ENCODE results near the gene PTPRE.

Gene PTPRE

DNA sequence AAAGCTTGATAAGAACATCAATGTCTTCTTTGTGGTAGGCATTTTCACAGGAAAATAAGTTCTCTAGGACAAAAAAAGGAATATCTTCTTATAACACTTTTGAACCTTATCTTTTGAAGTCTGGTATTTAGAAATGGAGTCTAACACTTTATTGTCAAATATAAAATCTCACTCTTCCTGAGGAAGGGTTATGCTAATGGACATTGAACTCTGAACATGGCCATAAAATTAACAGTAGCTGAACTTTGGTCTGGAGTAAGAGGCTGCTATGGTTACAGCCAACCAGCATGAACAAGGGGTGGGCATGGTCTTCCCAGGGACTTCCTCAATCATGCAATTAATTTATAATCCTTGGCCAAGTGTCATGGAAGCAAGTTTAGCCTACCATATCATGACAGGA lies 14.2 kb upstream of the PTPRE start, which contains the start of gene CLRN3:
Gene CLRN3, minus strand, starts transcription at position 199 of the 400 bp plus-strand sequence. Its CDS starts 157 bp downstream, at position 42.
- Histone ChIP-seq H4K20me1 (ENCODE audit: insufficient read depth, low read length, poor library complexity, severe bottlenecking) (no peaks in the 10 kb centered on the region), H3K9me3 (ENCODE audit: insufficient read depth, low read depth, low read length) (0 out of 2 replicates have a peak, but pooled peaks cover 4% of the 10 kb centered on the region), H3K27me3 (ENCODE audit: insufficient read depth, low read length, poor library complexity, severe bottlenecking) (no peaks in the 10 kb centered on the region), H3K9ac (ENCODE audit: low read depth, low read length, poor library complexity, severe bottlenecking) (no peak within 1 kb of the TSS), H3K36me3 (ENCODE audit: insufficient read depth, low read length) (no peaks in the 10 kb centered on the region), H2AFZ (ENCODE audit: low read length) (no peak within 1 kb of the TSS), H3K4me1 (ENCODE audit: insufficient read depth, low read length, poor library complexity, severe bottlenecking) (no peaks in the 10 kb centered on the region), H3K9me2 (replicated peaks; ENCODE audit: low read depth, low read length) (no peaks in the 10 kb centered on the region), H3K4me2 (ENCODE audit: low read depth, low read length, poor library complexity, severe bottlenecking) (no peak within 1 kb of the TSS), H3K4me3 (ENCODE audit: low read length, poor library complexity, severe bottlenecking) (no peak within 1 kb of the TSS), H3K79me2 (ENCODE audit: insufficient read depth, low read length) (no peaks in the 10 kb centered on the region), H3F3A (ENCODE audit: low read depth) (no peaks in the 10 kb centered on the region)
- TF ChIP-seq, protein P1, sequence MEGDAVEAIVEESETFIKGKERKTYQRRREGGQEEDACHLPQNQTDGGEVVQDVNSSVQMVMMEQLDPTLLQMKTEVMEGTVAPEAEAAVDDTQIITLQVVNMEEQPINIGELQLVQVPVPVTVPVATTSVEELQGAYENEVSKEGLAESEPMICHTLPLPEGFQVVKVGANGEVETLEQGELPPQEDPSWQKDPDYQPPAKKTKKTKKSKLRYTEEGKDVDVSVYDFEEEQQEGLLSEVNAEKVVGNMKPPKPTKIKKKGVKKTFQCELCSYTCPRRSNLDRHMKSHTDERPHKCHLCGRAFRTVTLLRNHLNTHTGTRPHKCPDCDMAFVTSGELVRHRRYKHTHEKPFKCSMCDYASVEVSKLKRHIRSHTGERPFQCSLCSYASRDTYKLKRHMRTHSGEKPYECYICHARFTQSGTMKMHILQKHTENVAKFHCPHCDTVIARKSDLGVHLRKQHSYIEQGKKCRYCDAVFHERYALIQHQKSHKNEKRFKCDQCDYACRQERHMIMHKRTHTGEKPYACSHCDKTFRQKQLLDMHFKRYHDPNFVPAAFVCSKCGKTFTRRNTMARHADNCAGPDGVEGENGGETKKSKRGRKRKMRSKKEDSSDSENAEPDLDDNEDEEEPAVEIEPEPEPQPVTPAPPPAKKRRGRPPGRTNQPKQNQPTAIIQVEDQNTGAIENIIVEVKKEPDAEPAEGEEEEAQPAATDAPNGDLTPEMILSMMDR (conservative IDR thresholded peaks at IDR 0.05; ENCODE audit: low read length), result no peak
- no peak for TF ChIP-seq EZH2phosphoT487 (IDR thresholded peaks at IDR 0.05; ENCODE audit: borderline replicate concordance)

DNA sequence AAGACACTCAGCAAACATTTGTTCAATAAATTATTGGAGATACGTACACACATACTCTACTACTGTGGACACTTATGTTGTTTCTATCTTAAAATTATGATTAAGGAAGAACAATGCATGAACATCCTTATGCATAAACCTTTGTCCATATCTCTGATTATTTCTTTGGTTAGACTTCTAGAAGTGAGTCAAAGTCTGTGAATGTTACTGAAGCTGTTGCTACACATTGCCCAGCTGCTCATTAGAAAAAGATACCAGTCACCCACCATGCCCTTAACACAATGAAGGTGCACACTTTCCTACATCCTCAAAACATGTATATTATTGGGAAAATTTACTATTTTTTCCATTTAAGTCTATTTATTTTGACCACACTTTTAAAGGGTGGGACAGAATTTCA lies 12.8 kb upstream of the PTPRE start:
- H3K27me3 ChIP-seq (ENCODE audit: insufficient read depth, low read length, poor library complexity, severe bottlenecking), result no peaks in the 10 kb centered on the region
- H3F3A ChIP-seq (ENCODE audit: low read depth), result no peaks in the 10 kb centered on the region
- 0 out of 2 replicates have a peak, but pooled peaks cover 4% of the 10 kb centered on the region for H3K9me3 ChIP-seq (ENCODE audit: insufficient read depth, low read depth, low read length)
- H3K4me2 ChIP-seq (ENCODE audit: low read depth, low read length, poor library complexity, severe bottlenecking), result no peak overlapping the region
- H3K36me3 ChIP-seq (ENCODE audit: insufficient read depth, low read length), result no peaks in the 10 kb centered on the region
- TF ChIP-seq, protein P1 (conservative IDR thresholded peaks at IDR 0.05; ENCODE audit: low read length), result no peak
- TF ChIP-seq EZH2phosphoT487 (IDR thresholded peaks at IDR 0.05; ENCODE audit: borderline replicate concordance), result no peak
- H3K79me2 ChIP-seq (ENCODE audit: insufficient read depth, low read length), result no peaks in the 10 kb centered on the region
- H2AFZ ChIP-seq (ENCODE audit: low read length), result no peak overlapping the region
- H3K4me3 ChIP-seq (ENCODE audit: low read length, poor library complexity, severe bottlenecking), result no peak overlapping the region
- H3K9ac ChIP-seq (ENCODE audit: low read depth, low read length, poor library complexity, severe bottlenecking), result no peak overlapping the region
- H3K9me2 ChIP-seq (replicated peaks; ENCODE audit: low read depth, low read length), result no peaks in the 10 kb centered on the region
- H4K20me1 ChIP-seq (ENCODE audit: insufficient read depth, low read length, poor library complexity, severe bottlenecking), result no peaks in the 10 kb centered on the region
- H3K4me1 ChIP-seq (ENCODE audit: insufficient read depth, low read length, poor library complexity, severe bottlenecking), result no peaks in the 10 kb centered on the region

DNA sequence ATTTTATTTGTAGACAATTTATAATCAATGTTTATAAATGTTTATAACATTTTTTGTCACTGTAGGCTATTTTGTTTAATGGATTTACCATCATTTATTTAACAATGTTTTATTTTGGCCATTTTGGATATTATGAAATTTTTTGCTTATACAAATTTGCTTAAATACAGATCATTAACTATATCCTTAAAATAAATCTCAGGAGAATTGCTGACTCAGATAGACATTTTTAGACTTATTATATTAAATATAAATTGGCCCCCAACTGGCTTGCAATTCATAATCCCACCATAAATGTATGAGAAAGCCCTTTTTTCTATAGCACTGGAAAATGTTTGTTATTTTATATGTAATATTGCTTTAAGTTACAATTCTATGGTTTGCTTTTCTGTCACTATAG lies 10.3 kb upstream of the PTPRE start:
- H3K4me3 ChIP-seq (ENCODE audit: low read length, poor library complexity, severe bottlenecking), result no peak overlapping the region
- no peaks in the 10 kb centered on the region for H3K9me2 ChIP-seq (replicated peaks; ENCODE audit: low read depth, low read length)
- no peaks in the 10 kb centered on the region for H3F3A ChIP-seq (ENCODE audit: low read depth)
- H3K4me1 ChIP-seq (ENCODE audit: insufficient read depth, low read length, poor library complexity, severe bottlenecking), result no peaks in the 10 kb centered on the region
- no peaks in the 10 kb centered on the region for H3K36me3 ChIP-seq (ENCODE audit: insufficient read depth, low read length)
- no peaks in the 10 kb centered on the region for H3K27me3 ChIP-seq (ENCODE audit: insufficient read depth, low read length, poor library complexity, severe bottlenecking)
- 0 out of 2 replicates have a peak, but pooled peaks cover 4% of the 10 kb centered on the region for H3K9me3 ChIP-seq (ENCODE audit: insufficient read depth, low read depth, low read length)
- no peaks in the 10 kb centered on the region for H4K20me1 ChIP-seq (ENCODE audit: insufficient read depth, low read length, poor library complexity, severe bottlenecking)
- no peak overlapping the region for H3K4me2 ChIP-seq (ENCODE audit: low read depth, low read length, poor library complexity, severe bottlenecking)
- H3K9ac ChIP-seq (ENCODE audit: low read depth, low read length, poor library complexity, severe bottlenecking), result no peak overlapping the region
- H3K79me2 ChIP-seq (ENCODE audit: insufficient read depth, low read length), result no peaks in the 10 kb centered on the region
- H2AFZ ChIP-seq (ENCODE audit: low read length), result no peak overlapping the region
- TF ChIP-seq, protein P1 (conservative IDR thresholded peaks at IDR 0.05; ENCODE audit: low read length), result no peak
- TF ChIP-seq EZH2phosphoT487 (IDR thresholded peaks at IDR 0.05; ENCODE audit: borderline replicate concordance), result no peak

Data from Loucy (cell line).